HepG2 (cell line): ENCODE measurements around the gene PRR33. TPM values are rescaled to one million over a fixed set of nuclear protein-coding genes. Genes with fewer than 3 reads are reported as not detected.
A peak's percentile ranks its signal among the peaks of the same experiment; 100 is the strongest.

Experiments used
- ATAC-seq: fragments of 200-7000 bp; cut with Tn5 transposase; 3 replicates; pipeline ENCODE4 v1.9.1; 2020; ENCODE audit warnings: mild to moderate bottlenecking, moderate library complexity
- BruUV-seq: library from RNA; stranded (reverse); fragments of 400-500 nt; replicated peaks from 2 replicates; lab custom pipeline; 2021; lab: Mats Ljungman, UMichigan
- CTCF ChIA-PET: fragments of 300-600 bp; formaldehyde crosslinking; extraction: SDS; loops from one replicate; lab custom pipeline; 2021; ENCODE audit warnings: low total read pairs, inconsistent platforms, low intra/inter-chr PET ratio; lab: Yijun Ruan, JAX
- POLR2A ChIA-PET: fragments of 350-600 bp; sonication (Branson Sonifier 250); formaldehyde crosslinking; loops from one replicate; lab custom pipeline; 2020; ENCODE audit warnings: antibody characterized with exemption, inconsistent platforms; lab: Yijun Ruan, JAX
- DNase-seq: peaks from one replicate; pipeline ENCODE4 v3.0.0-alpha.2; 2015; ENCODE audit warnings: low spot score
- FAIRE-seq: peaks from 3 replicates; lab custom pipeline; 2011; peaks lifted over from hg19 to GRCh38; lab: Jason Lieb, UNC
- H2AFZ ChIP-seq: one replicate; pipeline ENCODE4 v1.6.1; 2011; ENCODE audit warnings: low read length, inconsistent platforms
- H3K27ac ChIP-seq: fragments of 300-600 bp; 3 replicates; pipeline ENCODE4 v1.8.0; 2011; ENCODE audit warnings: mixed run types, mild to moderate bottlenecking, mixed read lengths, low read length, inconsistent platforms; ENCODE audit not compliant: insufficient read depth; ENCODE audit errors: extremely low read length
- H3K27me3 ChIP-seq, 2 experiments: fragments of 200-600 bp in 1 of 2; 2 replicates in 1 of 2; 3 replicates in 1 of 2; pipeline versions ENCODE4 v1.6.0 to v1.8.0; 2011; ENCODE audit warnings: low read length in 2 of 2, mild to moderate bottlenecking in 2 of 2, moderate library complexity in 2 of 2, inconsistent platforms in 1 of 2; ENCODE audit not compliant: insufficient read depth in 2 of 2, control insufficient read depth in 1 of 2
- H3K36me3 ChIP-seq, 2 experiments: fragments of 200-600 bp in 1 of 2; replicated peaks in 1 of 2; 2 replicates in 1 of 2; 3 replicates in 1 of 2; pipeline versions ENCODE4 v1.5.1 to v1.8.0; 2011; ENCODE audit warnings: low read length in 2 of 2, inconsistent platforms in 1 of 2; ENCODE audit not compliant: insufficient read depth in 2 of 2, control insufficient read depth in 1 of 2
- H3K4me1 ChIP-seq: 2 replicates; pipeline ENCODE4 v1.5.1; 2012; ENCODE audit warnings: low read length, inconsistent platforms; ENCODE audit not compliant: insufficient read depth
- H3K4me2 ChIP-seq: 2 replicates; pipeline ENCODE4 v1.6.0; 2011; ENCODE audit warnings: low read depth, low read length, inconsistent platforms
- H3K4me3 ChIP-seq, 3 experiments: fragments of 200-600 bp in 1 of 3; sonication (generic), shearing (Covaris generic) in 1 of 3; replicated peaks in 1 of 3; 2 replicates each; pipeline ENCODE4 v1.5.1; 2011 to 2016; ENCODE audit warnings: low read length in 3 of 3, inconsistent platforms in 2 of 3, low read depth in 2 of 3, mild to moderate bottlenecking in 2 of 3, control low read depth in 1 of 3, mixed read lengths in 1 of 3; ENCODE audit not compliant: insufficient read depth in 1 of 3
- H3K79me2 ChIP-seq: one replicate; pipeline ENCODE4 v1.6.1; 2011; ENCODE audit warnings: low read length, inconsistent platforms; ENCODE audit not compliant: insufficient read depth
- H3K9ac ChIP-seq: 2 replicates; pipeline ENCODE4 v1.6.0; 2011; ENCODE audit warnings: mild to moderate bottlenecking, low read depth, low read length, inconsistent platforms; ENCODE audit not compliant: insufficient read depth
- H3K9me3 ChIP-seq: 2 replicates; pipeline ENCODE4 v1.5.1; 2012; ENCODE audit warnings: mild to moderate bottlenecking, low read length
- H4K20me1 ChIP-seq: 2 replicates; pipeline ENCODE4 v1.6.0; 2011; ENCODE audit warnings: inconsistent platforms, mild to moderate bottlenecking, low read length, moderate library complexity; ENCODE audit not compliant: insufficient read depth
- ATF7-NPFF ChIP-seq: sonication (generic); formaldehyde crosslinking; IDR thresholded peaks from 2 replicates; pipeline ENCODE4 v1.8.1; 2023; ENCODE audit warnings: mild to moderate bottlenecking, low read depth, missing genetic modification reagents, moderate library complexity
- CREB1 ChIP-seq, 2 experiments: fragments of 450-650 bp in 1 of 2; IDR thresholded peaks; 2 replicates each; pipeline ENCODE4 v1.6.1; 2016 to 2017; ENCODE audit warnings: control low read depth in 1 of 2, mild to moderate bottlenecking in 1 of 2, missing compliant biosample characterization in 1 of 2, missing genetic modification characterization in 1 of 2
- CSRNP2 ChIP-seq: sonication (generic); formaldehyde crosslinking; conservative IDR thresholded peaks from 2 replicates; pipeline ENCODE4 v1.8.0; 2022; ENCODE audit warnings: low read depth, missing genetic modification reagents
- GATAD2A ChIP-seq: IDR thresholded peaks from 2 replicates; pipeline ENCODE4 v1.6.1; 2016
- HDAC1 ChIP-seq: sonication (generic); formaldehyde crosslinking; IDR thresholded peaks from 2 replicates; pipeline ENCODE4 v1.5.1; 2020; ENCODE audit warnings: mild to moderate bottlenecking, missing genetic modification reagents
- NFE2 ChIP-seq: sonication (generic); formaldehyde crosslinking; IDR thresholded peaks from 2 replicates; pipeline ENCODE4 v1.4.0; 2020; ENCODE audit warnings: missing genetic modification reagents
- PLSCR1 ChIP-seq: sonication (generic); formaldehyde crosslinking; IDR thresholded peaks from 2 replicates; pipeline ENCODE4 v1.5.0; 2020; ENCODE audit warnings: missing genetic modification reagents, mild to moderate bottlenecking, borderline replicate concordance
- SALL1 ChIP-seq: sonication (generic); formaldehyde crosslinking; IDR thresholded peaks from 2 replicates; pipeline ENCODE4 v1.8.0; 2022; ENCODE audit warnings: mild to moderate bottlenecking, missing genetic modification reagents
- TCF12 ChIP-seq, 2 experiments: fragments of 450-650 bp in 1 of 2; sonication (generic) in 1 of 2; formaldehyde crosslinking in 1 of 2; IDR thresholded peaks; 2 replicates each; pipeline versions ENCODE4 v1.6.1 to v1.8.0; 2017 to 2022; ENCODE audit warnings: antibody characterized with exemption in 1 of 2, mild to moderate bottlenecking in 1 of 2, missing genetic modification reagents in 1 of 2, moderate library complexity in 1 of 2
- TP53 ChIP-seq: sonication (generic); formaldehyde crosslinking; conservative IDR thresholded peaks from 2 replicates; pipeline ENCODE4 v1.4.0; 2020; ENCODE audit warnings: missing genetic modification reagents
- XRCC5 ChIP-seq: fragments of 200-400 bp; formaldehyde crosslinking; optimal IDR thresholded peaks from 2 replicates; pipeline ENCODE3; 2017; ENCODE audit warnings: mild to moderate bottlenecking, low read length
- ZNF484 ChIP-seq: sonication (generic); formaldehyde crosslinking; IDR thresholded peaks from 2 replicates; pipeline ENCODE4 v1.5.1; 2020; ENCODE audit warnings: mild to moderate bottlenecking, low read depth, missing genetic modification reagents, borderline replicate concordance
- ZNF496 ChIP-seq: sonication (generic); formaldehyde crosslinking; IDR thresholded peaks from 2 replicates; pipeline ENCODE4 v1.8.1; 2023; ENCODE audit warnings: mild to moderate bottlenecking, moderate library complexity, missing genetic modification reagents; ENCODE audit not compliant: insufficient replicate concordance
- ZNF552 ChIP-seq: sonication (generic); formaldehyde crosslinking; IDR thresholded peaks from 2 replicates; pipeline ENCODE4 v1.9.0; 2022; ENCODE audit warnings: missing genetic modification reagents, mild to moderate bottlenecking, borderline replicate concordance
- ZNF687 ChIP-seq: sonication (generic); formaldehyde crosslinking; IDR thresholded peaks from 2 replicates; pipeline ENCODE4 v1.5.1; 2020; ENCODE audit warnings: mild to moderate bottlenecking, missing genetic modification reagents, moderate library complexity
- ZSCAN9 ChIP-seq: IDR thresholded peaks from 2 replicates; pipeline ENCODE4 v1.6.1; 2016; ENCODE audit warnings: borderline replicate concordance
- WGBS: methylation state at CpG from one replicate; pipeline ENCODE4 v1.1.6; 2017; ENCODE audit warnings: low lambda C conversion rate; 5-methylcytosine and 5-hydroxymethylcytosine counted together
- in situ Hi-C: cut with HindIII; loops from 2 replicates; pipeline ENCODE4 v1.10.0; 2017; ENCODE audit warnings: low pct_unique_long_range_greater_than_20kb; ENCODE audit not compliant: extremely low pct_ligation_motif_present
- intact Hi-C: fragments of 100-400 bp; cut with micrococcal nuclease; formaldehyde crosslinking; loops from one replicate; pipeline ENCODE4 v1.10.0; 2022; ENCODE audit not compliant: unreplicated experiment
- polyA plus RNA-seq, 8 experiments: library from polyadenylated mRNA; depleted of rRNA in 3 of 8; stranded (reverse) in 7 of 8; unstranded in 1 of 8; fragments of >200 nt; fragmentation: Illumina TruSeq in 4 of 8; extraction: Trizol in 4 of 8; gene quantifications; 2 replicates each; pipeline versions ENCODE4 v1.2.1 to v1.2.3, GENCODE V29; 2011 to 2016; ENCODE audit warnings: low read depth in 4 of 8, missing spikeins in 1 of 8, mixed read lengths in 1 of 8; ENCODE audit not compliant: insufficient read depth in 1 of 8
- total RNA-seq, 5 experiments: library from RNA; depleted of rRNA; stranded (reverse); fragments of >200 nt; fragmentation: Illumina TruSeq; extraction: Trizol; gene quantifications; 2 replicates each; pipeline ENCODE4 v1.2.3, GENCODE V29; 2016; ENCODE audit warnings: low read depth in 1 of 5

The PRR33 gene
- total and polyA plus RNA-seq, 2 of the 13 experiments (the other 11 are each of a cell fraction or from before 2014, with no cell fraction given), result not detected

GRCh38 chr11:1869427-1870325, 22.0 kb downstream of the PRR33 start:
- no peak overlapping the region for H3K9ac ChIP-seq
- H2AFZ ChIP-seq, result no peak overlapping the region
- H4K20me1 ChIP-seq, result no peaks in the 10 kb centered on the region
- no TSS peak for BruUV-seq
- in situ Hi-C loops, result no loop called here
- no peak overlapping the region for H3K4me3 ChIP-seq
- H3K4me1 ChIP-seq, result no peaks in the 10 kb centered on the region
- POLR2A ChIA-PET, result no interaction called here
- H3K27me3 ChIP-seq, result peaks cover 25 to 79% of the 10 kb centered on the region in 2 experiments
- H3K79me2 ChIP-seq, result no peaks in the 10 kb centered on the region
- FAIRE-seq (no peak), DNase-seq (peak; percentile 20), ATAC-seq (peak; percentile 74)
- H3K4me2 ChIP-seq, result no peak overlapping the region
- 7% methylated on average over 22 of the region's 34 CpGs for WGBS
- CTCF ChIA-PET, result no interaction called here
- H3K27ac ChIP-seq, result no peak overlapping the region
- intact Hi-C loops, result no loop called here
- no peaks in the 10 kb centered on the region for H3K9me3 ChIP-seq
- H3K36me3 ChIP-seq, result no peaks in the 10 kb centered on the region
- TF ChIP-seq ZNF687 (peak; percentile 19; the same call in 1 of the 2 replicates), ZSCAN9 (no peak), SALL1 (CRISPR knock-in tag) (no peak), XRCC5 (peak; percentile 22), NFE2 (CRISPR knock-in tag) (no peak), ZNF552 (CRISPR knock-in tag) (no peak), TCF12 (IDR thresholded peaks at IDR 0.05) (no peak), TCF12 (CRISPR knock-in tag; IDR thresholded peaks at IDR 0.05) (no peak), TP53 (CRISPR knock-in tag) (no peak), PLSCR1 (CRISPR knock-in tag) (no peak), HDAC1 (no peak), GATAD2A (CRISPR knock-in tag) (no peak), ATF7-NPFF (CRISPR knock-in tag) (no peak), ZNF484 (no peak), CREB1 (IDR thresholded peaks at IDR 0.05) (peak; percentile 36; the same call in 1 of the 2 replicates), CREB1 (CRISPR knock-in tag; IDR thresholded peaks at IDR 0.05) (no peak), ZNF496 (CRISPR knock-in tag) (no peak), CSRNP2 (CRISPR knock-in tag) (no peak)
